ES-I3 (cell line): ENCODE measurements around the gene S100A9.
"Not testable (repeated sequence)": the region's sequence is repeated elsewhere in the genome, so short reads cannot be mapped to it uniquely, and the experiment has no call there.

Experiments used
- H3K36me3 ChIP-seq: 2 replicates; pipeline ENCODE4 v1.6.1; 2013; ENCODE audit warnings: mild to moderate bottlenecking, low read length, control low read depth, moderate library complexity; ENCODE audit not compliant: insufficient read depth
- H3K4me1 ChIP-seq: 2 replicates; pipeline ENCODE4 v1.6.1; 2013; ENCODE audit warnings: mild to moderate bottlenecking, control low read depth, low read length; ENCODE audit not compliant: insufficient read depth
- H3K9ac ChIP-seq: 2 replicates; pipeline ENCODE4 v1.6.1; 2013; ENCODE audit warnings: low read depth, mild to moderate bottlenecking, low read length, moderate library complexity
- H3K9me3 ChIP-seq: 2 replicates; pipeline ENCODE4 v1.6.1; 2013; ENCODE audit warnings: mild to moderate bottlenecking, low read length, moderate library complexity; ENCODE audit not compliant: control insufficient read depth, insufficient read depth

Gene S100A9

GRCh38 chr1:153396461-153396860 is 38.8 kb downstream of the S100A9 start:
- Histone ChIP-seq H3K4me1 (no peaks in the 10 kb centered on the region), H3K36me3 (no peaks in the 10 kb centered on the region), H3K9me3 (no peaks in the 10 kb centered on the region), H3K9ac (no peak overlapping the region)

GRCh38 chr1:153397051-153397923 is 39.6 kb downstream of the S100A9 start:
- Histone ChIP-seq H3K9me3 (no peaks in the 10 kb centered on the region), H3K9ac (no peak overlapping the region), H3K36me3 (no peaks in the 10 kb centered on the region), H3K4me1 (no peaks in the 10 kb centered on the region)

- no peaks in the 10 kb centered on the region for H3K9me3 ChIP-seq
Observed at GRCh38 chr1:153397924-153398651, 40.4 kb downstream of the S100A9 start.

GRCh38 chr1:153399401-153400055 is 41.9 kb downstream of the S100A9 start:
- H3K9ac ChIP-seq = no peak overlapping the region
- no peaks in the 10 kb centered on the region for H3K9me3 ChIP-seq
- H3K4me1 ChIP-seq = no peaks in the 10 kb centered on the region
- H3K36me3 ChIP-seq = no peaks in the 10 kb centered on the region

More at GRCh38 chr1:153397924-153398651, 40.4 kb downstream of the S100A9 start:
- no peak overlapping the region for H3K9ac ChIP-seq
- H3K4me1 ChIP-seq = no peaks in the 10 kb centered on the region
- H3K36me3 ChIP-seq = no peaks in the 10 kb centered on the region

- Histone ChIP-seq H3K9ac (no peak overlapping the region), H3K4me1 (no peaks in the 10 kb centered on the region), H3K36me3 (no peaks in the 10 kb centered on the region), H3K9me3 (no peaks in the 10 kb centered on the region)
Observed at GRCh38 chr1:153400244-153400643, 42.6 kb downstream of the S100A9 start.

GRCh38 chr1:153401461-153401860 is 43.8 kb downstream of the S100A9 start:
- Histone ChIP-seq H3K9ac (no peak overlapping the region), H3K36me3 (no peaks in the 10 kb centered on the region), H3K9me3 (no peaks in the 10 kb centered on the region), H3K4me1 (no peaks in the 10 kb centered on the region)

GRCh38 chr1:153402226-153402625 is 44.6 kb downstream of the S100A9 start:
- Histone ChIP-seq H3K9ac (no peak overlapping the region), H3K36me3 (no peaks in the 10 kb centered on the region), H3K4me1 (no peaks in the 10 kb centered on the region), H3K9me3 (no peaks in the 10 kb centered on the region)

GRCh38 chr1:153403421-153404085 is 45.9 kb downstream of the S100A9 start:
- Histone ChIP-seq H3K9me3 (no peaks in the 10 kb centered on the region), H3K36me3 (no peaks in the 10 kb centered on the region), H3K9ac (no peak overlapping the region), H3K4me1 (no peaks in the 10 kb centered on the region)

- H3K4me1 ChIP-seq = no peaks in the 10 kb centered on the region
- no peak overlapping the region for H3K9ac ChIP-seq
- no peaks in the 10 kb centered on the region for H3K9me3 ChIP-seq
- H3K36me3 ChIP-seq = no peaks in the 10 kb centered on the region
Observed at GRCh38 chr1:153404086-153404635, 46.5 kb downstream of the S100A9 start.

- no peak overlapping the region for H3K9ac ChIP-seq
- H3K36me3 ChIP-seq = no peaks in the 10 kb centered on the region
- no peaks in the 10 kb centered on the region for H3K4me1 ChIP-seq
- no peaks in the 10 kb centered on the region for H3K9me3 ChIP-seq
Observed at GRCh38 chr1:153404768-153405167, 47.1 kb downstream of the S100A9 start.

GRCh38 chr1:153405825-153406599 is 48.4 kb downstream of the S100A9 start:
- not testable (repeated sequence) for H3K9ac ChIP-seq, H3K4me1 ChIP-seq, H3K36me3 ChIP-seq, H3K9me3 ChIP-seq

- not testable (repeated sequence) for H3K9me3 ChIP-seq, H3K9ac ChIP-seq, H3K36me3 ChIP-seq, H3K4me1 ChIP-seq
Observed at GRCh38 chr1:153407274-153407673, 49.6 kb downstream of the S100A9 start.
